Uterus (tissue), 2 donors: ENCODE measurements around the gene RGS7.

ENCODE experiments used
- CTCF ChIP-seq, 4 experiments: fragments of 200-600 bp in 2 of 4; fragments of 450-650 bp in 2 of 4; sonication (generic) in 2 of 4; IDR thresholded peaks; one replicate each; pipeline ENCODE4 v1.5.1; 2016 to 2019; ENCODE audit warnings: antibody characterized with exemption in 4 of 4, mild to moderate bottlenecking in 2 of 4, moderate library complexity in 1 of 4
- POLR2A ChIP-seq, 2 donors: fragments of 450-650 bp; IDR thresholded peaks; one replicate each; pipeline ENCODE4 v1.6.1; 2016; ENCODE audit warnings: antibody characterized with exemption in 2 of 2, mild to moderate bottlenecking in 1 of 2, moderate library complexity in 1 of 2

GRCh38 chr1:241105147-241105546 lies 251.9 kb downstream of the RGS7 start:
- TF ChIP-seq CTCF (IDR thresholded peaks at IDR 0.05) (no peak), POLR2A (IDR thresholded peaks at IDR 0.05) (no peak)
